GM18909 (cell line): ENCODE data around the gene CGRRF1.

Source experiments
- ATAC-seq: cut with Tn5 transposase; IDR thresholded peaks from one replicate; pipeline ENCODE4 v1.9.1; 2021; ENCODE audit warnings: mild to moderate bottlenecking; ENCODE audit not compliant: unreplicated experiment, poor library complexity

CGRRF1 gene

DNA sequence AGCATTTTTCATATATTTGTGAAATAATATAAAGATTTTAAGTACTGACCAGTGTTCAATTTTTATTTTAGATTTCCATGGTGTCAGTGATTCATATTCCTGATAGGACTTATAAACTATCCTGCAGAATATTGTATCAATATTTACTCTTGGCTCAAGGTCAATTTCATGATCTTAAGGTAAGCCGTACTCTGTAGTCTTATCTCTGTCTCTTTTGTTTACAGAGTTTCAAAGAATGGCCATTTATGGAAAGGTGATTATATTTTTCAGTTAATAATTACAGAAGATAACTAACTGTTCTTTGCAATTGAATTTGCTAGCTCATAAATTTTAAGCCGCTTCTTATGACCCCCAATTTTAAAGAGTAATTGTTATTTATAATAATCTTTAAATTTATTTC is 27.9 kb downstream of the CGRRF1 start:
- ATAC-seq = no peak

DNA sequence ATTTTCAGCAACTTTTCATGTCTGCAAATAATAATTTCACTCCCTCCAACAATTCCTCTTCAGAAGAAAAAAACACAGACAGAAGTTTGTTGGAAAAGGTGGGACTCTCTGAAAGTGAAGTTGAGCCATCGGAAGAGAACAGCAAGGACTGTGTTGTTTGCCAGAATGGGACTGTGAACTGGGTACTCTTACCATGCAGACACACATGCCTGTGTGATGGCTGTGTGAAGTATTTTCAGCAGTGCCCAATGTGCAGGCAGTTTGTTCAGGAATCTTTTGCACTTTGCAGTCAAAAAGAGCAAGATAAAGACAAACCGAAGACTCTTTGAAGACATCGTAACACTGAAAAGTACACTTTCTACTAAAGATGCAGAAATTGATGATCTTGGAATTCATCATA is 28.3 kb downstream of the CGRRF1 start:
- no peak for ATAC-seq

DNA sequence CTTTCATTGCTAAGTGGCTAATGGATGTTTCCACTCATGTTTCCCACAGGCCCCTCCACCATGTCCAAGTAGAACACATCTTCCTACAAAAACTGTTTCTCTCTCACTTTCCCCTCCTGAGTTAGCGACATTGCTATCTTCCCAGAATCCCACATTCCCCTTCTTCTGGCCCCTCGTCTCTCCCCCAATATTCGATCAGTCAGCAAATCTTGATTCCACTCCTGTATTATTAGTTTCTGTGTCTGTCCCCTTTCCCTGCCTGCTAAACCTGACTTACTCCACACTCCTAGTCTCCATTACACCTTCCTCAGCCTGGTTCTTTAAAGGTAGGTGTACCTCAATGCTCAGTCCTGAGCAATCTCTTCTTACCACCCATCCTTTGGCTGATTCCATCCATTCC is 37.9 kb downstream of the CGRRF1 start:
- no peak for ATAC-seq

DNA sequence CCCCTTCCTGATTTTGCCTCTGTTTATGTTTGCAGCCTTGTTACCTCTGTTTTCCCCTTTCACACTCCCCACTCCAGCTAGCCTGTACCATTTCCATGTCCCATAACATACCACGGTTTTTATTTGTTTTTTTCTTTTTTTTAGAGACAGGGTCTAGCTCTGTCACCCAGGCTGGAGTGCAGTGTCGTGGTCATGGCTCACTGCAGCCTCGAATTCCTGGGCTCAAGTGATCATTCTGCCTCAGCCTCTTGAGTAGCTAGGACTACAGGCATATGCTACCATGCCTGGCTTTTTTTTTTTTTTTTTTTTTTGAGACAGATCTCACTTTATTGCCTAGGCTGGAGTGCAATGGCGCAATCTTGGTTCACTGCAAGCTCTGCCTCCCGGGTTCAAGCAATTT is 38.8 kb downstream of the CGRRF1 start:
- ATAC-seq = no peak

DNA sequence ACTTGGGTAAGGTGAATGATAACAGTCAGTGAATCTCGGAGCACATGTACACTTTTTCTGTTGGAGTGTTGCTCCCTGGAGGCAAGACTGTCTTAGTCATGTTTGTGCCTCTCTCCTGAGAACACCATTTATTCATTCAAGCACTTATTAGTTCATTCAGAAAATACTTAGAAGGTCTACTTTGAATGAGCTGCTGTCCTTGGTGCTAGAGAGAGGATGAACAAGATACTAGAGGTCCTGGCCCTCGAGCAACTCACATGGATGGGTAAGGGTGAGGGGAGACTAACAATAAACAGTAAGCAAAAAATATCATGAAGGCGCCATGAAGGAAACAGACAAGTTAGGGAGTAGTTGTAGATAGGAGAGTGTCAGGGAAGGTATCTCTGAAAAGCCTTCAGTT is 40.2 kb downstream of the CGRRF1 start:
- ATAC-seq = no peak

DNA sequence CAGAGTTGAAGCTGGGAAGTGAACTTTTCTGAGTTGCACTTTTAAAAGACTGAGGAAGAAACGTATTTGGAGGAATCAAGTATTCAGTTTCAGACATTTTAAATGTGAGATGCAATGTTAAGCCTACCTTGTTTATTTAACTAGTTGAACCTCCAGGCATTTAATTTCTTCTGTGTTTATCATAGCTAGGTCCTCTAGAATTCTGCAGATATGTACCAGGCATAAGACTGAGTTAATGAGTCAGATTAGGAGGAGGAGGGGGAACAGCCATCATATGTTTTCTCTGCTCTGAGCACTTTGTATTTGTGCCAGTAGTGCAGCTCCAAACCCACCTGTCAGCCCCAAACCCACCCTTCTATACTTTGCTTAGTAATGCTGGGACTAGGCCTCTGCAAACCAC is 40.8 kb downstream of the CGRRF1 start:
- ATAC-seq = no peak

DNA sequence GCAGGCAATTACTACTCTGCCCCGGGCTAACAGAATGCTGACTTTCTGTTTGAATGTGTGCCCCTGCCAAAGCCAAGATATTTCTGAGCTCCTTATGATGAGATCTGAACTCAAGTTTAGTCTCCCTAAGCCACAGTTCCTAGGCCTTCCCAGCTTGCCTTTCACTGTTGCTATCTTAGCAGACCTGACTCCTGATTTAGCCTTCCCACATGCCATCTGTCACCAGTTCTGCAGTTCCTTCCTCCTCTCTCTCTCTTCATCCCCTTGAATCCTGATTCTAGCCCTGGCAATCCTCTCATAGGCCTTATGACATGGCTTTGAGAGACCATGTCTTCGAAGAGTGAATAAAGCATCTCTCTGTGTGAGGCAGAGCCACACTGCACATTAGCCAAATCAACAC is 44.7 kb downstream of the CGRRF1 start:
- ATAC-seq = no peak

DNA sequence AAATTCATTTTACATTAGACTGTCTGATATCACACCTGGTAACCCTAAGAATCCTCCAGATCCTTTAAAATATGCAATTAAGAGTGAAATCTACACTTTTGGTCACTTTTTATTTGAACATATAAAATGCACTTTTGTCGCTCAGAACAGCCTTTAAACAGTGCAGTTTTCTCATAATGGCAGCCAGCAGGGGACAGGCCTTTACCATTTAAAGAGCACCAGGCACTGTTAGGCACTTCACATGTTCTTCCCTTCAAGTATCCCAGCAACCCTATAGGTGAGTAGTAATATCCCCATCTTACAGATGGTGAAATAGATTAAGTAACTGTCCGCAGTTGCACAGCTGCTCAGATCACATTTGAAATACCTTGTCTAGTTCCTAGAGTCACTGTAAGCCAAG is 45.9 kb downstream of the CGRRF1 start:
- ATAC-seq = no peak

GRCh38 chr14:54556535-54556934 is 46.8 kb downstream of the CGRRF1 start:
- no peak for ATAC-seq

- no peak for ATAC-seq
These were observed 52.6 kb downstream of the CGRRF1 start for GRCh38 chr14:54562334-54562733.

DNA sequence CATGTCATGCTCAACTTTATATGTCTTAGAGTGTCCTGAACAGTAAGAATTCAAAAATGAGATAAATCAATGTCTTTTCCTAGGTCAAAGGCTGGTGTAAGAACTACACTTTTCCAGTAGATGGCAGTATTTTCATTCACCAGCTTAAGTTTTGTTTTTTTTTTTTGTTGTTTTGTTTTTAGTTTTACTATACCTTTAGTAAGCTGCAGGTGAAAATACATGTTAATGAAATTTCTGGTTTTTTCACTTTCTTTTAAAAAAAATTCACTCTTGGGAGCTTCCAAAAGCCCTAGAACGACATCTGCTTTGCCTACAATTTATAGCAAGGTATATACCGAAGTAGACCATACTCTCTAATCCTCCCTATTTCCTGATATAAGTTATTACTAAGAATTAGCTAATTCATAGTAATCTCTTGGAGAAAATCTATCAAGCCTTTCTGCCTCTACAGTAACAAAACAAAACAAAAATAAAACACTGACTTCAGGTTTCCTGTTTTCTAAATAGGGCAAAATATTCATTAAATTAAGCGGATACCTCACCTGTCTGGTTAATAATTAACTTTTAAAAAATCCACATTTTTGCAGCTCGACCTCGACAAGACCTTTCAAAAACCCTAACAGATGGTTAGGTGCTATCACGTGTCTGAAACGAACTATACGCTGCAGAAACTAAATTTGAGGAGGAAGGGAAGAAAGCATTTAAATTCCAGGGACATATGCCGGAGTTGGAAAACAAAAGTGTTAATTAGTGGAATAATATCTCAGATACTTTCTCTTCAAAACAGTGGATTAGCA is 54.6 kb downstream of the CGRRF1 start:
- ATAC-seq = no peak

DNA sequence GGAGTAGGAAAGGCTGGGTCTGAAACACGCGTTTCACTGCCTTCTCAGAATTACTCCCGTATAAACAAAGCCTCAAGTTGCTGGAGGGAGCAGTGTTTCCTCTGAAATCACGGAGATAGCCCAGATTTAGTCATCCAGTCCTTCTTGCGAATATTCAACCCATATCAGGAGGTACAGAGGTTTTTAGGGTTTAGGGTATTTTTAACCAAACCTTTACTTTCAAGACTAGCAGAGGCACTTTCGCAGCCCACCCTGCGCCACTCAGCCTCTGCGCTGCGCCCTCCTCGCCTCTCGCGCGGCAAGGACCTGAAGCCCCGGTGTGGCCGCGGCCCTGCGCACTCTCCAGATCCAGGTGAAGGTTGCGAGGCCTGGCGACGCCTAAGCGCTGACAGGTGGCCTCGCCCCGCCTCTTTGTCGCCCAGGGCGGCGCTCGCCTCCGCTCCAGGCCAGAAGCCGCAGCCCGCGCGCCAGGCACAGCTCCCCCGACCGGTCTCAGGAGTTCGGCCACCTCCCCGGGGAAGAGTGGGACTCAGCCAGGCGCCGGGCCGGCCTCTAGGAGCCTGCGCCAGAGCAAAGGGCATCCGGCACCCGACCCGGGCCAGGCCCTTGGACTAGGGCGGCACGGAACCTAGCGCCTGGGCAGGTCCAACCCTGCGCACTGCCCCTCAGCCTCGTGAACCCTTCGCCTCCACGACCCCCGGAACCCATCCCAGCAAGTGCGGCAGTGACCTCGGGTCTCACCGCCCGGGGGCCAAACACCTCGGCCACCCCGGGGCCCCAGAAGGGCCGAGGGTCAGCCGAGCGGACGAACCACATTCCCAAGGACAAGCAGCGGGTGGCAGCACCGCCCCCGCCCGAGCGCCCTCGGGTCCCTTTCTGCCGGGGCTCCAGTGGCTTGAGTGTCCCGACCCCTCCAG is 55.4 kb downstream of the CGRRF1 start:
- ATAC-seq = peak; percentile 41

DNA sequence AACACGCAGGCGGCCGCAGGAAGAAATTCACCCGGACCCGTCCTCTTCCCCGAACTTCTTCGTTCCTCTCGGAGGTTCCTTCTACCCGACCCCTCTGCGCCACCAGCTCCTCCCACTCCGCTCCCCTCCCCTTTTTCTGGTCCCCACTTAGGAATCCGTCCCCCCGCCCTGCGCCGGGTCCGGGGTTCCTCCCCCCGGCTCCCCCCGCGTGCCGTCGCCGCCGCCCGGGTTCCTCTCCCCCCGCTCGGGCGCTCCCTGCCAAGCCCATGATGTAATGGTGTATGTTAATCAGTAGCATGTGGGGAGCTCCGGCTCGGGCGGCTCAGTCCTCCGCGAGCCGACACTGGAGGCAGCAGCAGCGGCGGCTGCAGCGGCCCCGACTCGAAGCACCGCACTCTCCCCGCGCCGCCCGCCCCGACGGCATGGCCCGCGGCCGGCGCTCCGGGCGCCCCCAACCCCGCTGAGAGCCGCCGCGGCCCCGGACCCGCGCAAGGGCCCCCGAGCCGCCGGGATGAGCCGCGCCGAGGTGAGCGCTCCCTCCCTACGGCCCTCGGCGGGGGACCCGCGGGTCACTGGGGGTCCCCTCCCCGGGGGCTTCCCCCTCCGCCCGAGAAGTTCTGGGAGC is 56.2 kb downstream of the CGRRF1 start:
- peak; percentile 60 for ATAC-seq

DNA sequence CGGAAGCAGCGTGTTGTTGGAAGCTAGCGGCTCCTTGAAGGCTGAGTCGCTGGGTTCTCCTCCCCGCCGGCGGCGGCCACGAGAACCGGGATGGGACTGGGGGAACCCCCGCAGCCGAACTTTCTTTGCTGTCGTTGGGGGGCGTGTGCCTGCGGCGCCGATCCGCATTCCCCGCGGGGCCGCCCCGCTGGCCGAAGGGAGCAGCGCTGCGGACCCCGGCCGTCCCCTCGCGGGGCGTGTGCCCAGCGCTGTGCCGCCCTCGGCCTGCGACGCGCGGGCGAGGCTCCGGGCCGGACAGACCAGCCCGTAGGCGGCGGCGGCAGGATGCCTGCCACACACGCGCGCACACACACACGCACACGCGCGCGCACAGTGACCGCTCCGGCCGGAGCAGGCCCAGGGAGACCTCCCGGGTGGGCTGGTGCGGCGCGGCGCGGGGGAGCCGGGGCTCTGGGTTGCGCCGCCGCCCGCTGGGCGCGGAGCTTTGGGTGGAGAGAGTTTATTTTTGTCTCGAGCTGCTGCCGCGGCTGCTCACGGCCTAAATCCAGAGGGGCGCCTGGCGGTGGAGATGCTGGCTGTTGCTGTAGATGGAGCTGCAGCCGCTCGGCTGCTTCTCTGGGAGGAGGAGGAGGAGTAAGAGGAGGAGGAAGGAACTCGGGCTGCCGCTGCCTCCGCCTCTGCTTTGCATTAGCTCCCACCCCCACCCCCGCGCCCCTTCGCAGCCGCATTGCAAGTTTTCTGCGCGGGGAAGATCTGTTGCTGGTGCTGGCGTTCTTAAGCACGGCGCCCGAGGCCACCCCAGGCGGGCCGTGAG is 56.9 kb downstream of the CGRRF1 start, which contains the start of gene SAMD4A:
Gene SAMD4A (plus strand): TSS at position 719 of the 814 bp plus-strand sequence. CDS start 789 bp downstream, outside the sequence.
- peak; percentile 35 for ATAC-seq

DNA sequence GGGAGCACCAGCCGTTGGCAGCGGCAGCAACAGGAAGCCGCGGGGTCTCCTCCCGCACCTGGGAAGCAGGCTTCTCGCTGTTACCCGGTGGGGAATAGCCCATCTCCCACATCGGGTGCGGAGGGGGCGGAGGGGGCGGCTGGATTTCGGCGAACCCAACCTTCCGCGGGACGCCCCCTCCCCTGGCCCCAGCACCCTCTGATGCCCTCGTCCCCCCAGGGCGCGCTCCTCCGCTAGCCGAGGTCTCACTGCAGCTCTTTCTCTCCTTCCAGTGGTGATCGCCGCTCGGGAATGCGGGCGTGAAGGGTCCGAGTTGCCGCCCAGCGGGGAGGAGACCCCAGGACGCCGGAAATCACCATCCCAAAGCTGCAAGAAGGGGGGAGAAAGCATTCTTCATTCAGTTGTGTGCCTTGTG is 57.5 kb downstream of the CGRRF1 start:
- no peak for ATAC-seq

GRCh38 chr14:54567639-54568561 is 58.2 kb downstream of the CGRRF1 start:
- ATAC-seq = no peak

DNA sequence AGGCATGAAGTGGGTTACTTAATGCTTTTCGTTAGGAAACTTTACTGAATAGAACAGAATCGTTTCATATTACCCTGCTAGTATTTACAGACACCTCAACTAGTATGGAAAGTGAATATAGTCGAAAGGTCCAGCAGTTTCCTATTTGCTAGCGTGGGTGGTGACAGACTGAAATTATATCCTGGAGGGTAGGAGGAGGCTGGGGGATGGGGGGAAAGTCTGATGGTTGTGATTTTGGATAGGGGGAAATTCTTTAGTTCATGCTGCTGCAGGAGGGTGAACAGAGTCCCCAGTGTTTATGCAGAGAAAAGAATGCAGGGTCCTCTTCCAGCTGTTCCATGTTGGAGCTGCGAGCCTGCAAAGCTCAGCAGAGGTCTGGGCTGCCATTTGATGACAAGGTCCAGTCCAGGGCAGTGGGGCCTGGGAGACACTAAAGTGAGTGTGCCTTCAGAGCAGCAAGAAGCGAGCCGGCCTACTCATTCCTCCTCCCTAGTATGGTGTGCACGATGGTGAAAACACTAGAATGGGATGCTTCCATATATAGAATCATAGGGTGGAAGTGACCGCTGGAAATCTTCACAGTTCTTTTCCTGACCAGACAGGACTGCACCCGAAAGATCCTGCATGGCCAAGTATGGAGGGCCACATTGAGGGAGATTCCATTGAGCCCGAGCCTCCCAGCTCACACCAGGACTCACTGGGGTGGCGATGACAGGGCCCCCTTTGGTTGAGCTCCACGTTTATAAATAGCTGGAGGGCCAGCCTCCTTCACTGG is 59.3 kb downstream of the CGRRF1 start:
- ATAC-seq = no peak

DNA sequence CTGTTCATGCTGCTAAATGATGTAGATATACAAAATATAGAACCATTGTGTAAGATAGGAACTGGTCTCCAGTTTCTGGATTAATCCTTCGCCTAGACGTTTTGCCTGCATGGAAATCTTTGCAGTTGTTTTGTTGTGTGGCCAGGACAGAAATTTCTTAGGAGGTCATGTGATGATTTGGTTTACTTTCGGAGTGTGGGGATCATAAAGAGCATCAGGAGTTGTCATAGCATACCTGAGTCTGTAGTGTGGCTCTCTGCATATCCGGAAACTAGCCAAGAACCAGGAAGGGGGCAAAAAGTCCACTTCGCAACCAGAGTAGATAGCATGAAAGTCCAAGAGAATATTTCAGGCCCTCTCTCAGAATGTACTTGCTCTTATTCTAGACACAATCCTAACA is 60.3 kb downstream of the CGRRF1 start:
- ATAC-seq = no peak
